ENCODE data around the gene SHOX. TPM values are rescaled to one million over a fixed set of nuclear protein-coding genes. Genes with fewer than 3 reads are reported as not detected.

SHOX gene
- polyA plus RNA-seq, 1 of the 3 experiments (the other 2 are of a cell fraction) = not detected

DNA sequence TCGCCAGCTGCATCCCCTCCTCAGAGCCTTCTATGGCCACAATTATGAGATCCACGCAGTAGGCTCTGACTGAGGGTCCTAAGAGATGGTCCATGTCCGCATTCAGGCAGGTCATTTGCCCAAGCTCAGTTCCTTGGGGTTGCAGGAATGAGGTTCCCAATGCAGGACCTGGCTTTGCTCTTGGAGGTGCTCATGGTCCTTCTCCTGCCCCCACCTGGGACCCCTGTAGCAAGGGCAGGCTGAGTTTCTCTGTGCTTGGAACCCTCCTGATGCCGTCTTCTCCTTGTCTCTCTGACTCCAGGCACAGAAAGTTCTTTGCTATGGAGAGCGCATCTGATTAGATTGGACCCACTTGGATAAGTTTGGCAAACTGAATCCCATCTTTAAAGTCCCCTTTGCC lies 16.5 kb upstream of the SHOX start:
- Histone ChIP-seq H3K4me2 (no peak overlapping the region), H3F3A (replicated peaks; ENCODE audit: insufficient read depth) (no peaks in the 10 kb centered on the region), H3K79me2 (ENCODE audit: insufficient read depth) (no peaks in the 10 kb centered on the region), H4K20me1 (ENCODE audit: insufficient read depth) (no peaks in the 10 kb centered on the region), H2AFZ (ENCODE audit: low read depth) (no peak overlapping the region), H3K27ac (ENCODE audit: low read depth in 2 of 2, low read length in 1 of 2) (no peak overlapping the region), H3K4me3 (ENCODE audit: low read depth in 2 of 2, low read length in 1 of 2) (no peak overlapping the region), H3K9me3 (no peaks in the 10 kb centered on the region), H3K27me3 (ENCODE audit: insufficient read depth) (no peaks in the 10 kb centered on the region), H3K9ac (no peak overlapping the region), H3K36me3 (replicated peaks in 1 of 2; ENCODE audit: control insufficient read depth in 1 of 2, insufficient read depth in 2 of 2, low read length in 1 of 2) (no peaks in the 10 kb centered on the region), H3K4me1 (ENCODE audit: control insufficient read depth in 1 of 2, insufficient read depth in 2 of 2, low read depth in 1 of 2, low read length in 1 of 2) (no peaks in the 10 kb centered on the region), H3K9me2 (no peaks in the 10 kb centered on the region)
- WGBS (ENCODE audit: low lambda C conversion rate) = 10% methylated on average over 5 of the region's 5 CpGs
- ChIA-PET POLR2A (no interaction called here), CTCF (no interaction called here)
- TF ChIP-seq EP300 (IDR thresholded peaks at IDR 0.05; ENCODE audit: borderline replicate concordance in 1 of 2, low read depth in 1 of 2, low read length in 1 of 2) = no peak
- no peak for TF ChIP-seq JUND (IDR thresholded peaks at IDR 0.05)
- no peak for TF ChIP-seq SIN3A (IDR thresholded peaks at IDR 0.05; ENCODE audit: borderline replicate concordance, low read depth, low read length)
- no peak for TF ChIP-seq FOXM1 (IDR thresholded peaks at IDR 0.05; ENCODE audit: low read depth)
- no peak for TF ChIP-seq GABPA (IDR thresholded peaks at IDR 0.05; ENCODE audit: low read depth)
- TF ChIP-seq, protein P1, sequence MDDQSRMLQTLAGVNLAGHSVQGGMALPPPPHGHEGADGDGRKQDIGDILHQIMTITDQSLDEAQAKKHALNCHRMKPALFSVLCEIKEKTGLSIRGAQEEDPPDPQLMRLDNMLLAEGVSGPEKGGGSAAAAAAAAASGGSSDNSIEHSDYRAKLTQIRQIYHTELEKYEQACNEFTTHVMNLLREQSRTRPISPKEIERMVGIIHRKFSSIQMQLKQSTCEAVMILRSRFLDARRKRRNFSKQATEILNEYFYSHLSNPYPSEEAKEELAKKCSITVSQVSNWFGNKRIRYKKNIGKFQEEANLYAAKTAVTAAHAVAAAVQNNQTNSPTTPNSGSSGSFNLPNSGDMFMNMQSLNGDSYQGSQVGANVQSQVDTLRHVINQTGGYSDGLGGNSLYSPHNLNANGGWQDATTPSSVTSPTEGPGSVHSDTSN (IDR thresholded peaks at IDR 0.05) = no peak
- no peak for TF ChIP-seq FOSL2 (IDR thresholded peaks at IDR 0.05; ENCODE audit: borderline replicate concordance, low read depth)
- TF ChIP-seq YY1 (IDR thresholded peaks at IDR 0.05; ENCODE audit: low read depth) = no peak
- TF ChIP-seq, protein P2, sequence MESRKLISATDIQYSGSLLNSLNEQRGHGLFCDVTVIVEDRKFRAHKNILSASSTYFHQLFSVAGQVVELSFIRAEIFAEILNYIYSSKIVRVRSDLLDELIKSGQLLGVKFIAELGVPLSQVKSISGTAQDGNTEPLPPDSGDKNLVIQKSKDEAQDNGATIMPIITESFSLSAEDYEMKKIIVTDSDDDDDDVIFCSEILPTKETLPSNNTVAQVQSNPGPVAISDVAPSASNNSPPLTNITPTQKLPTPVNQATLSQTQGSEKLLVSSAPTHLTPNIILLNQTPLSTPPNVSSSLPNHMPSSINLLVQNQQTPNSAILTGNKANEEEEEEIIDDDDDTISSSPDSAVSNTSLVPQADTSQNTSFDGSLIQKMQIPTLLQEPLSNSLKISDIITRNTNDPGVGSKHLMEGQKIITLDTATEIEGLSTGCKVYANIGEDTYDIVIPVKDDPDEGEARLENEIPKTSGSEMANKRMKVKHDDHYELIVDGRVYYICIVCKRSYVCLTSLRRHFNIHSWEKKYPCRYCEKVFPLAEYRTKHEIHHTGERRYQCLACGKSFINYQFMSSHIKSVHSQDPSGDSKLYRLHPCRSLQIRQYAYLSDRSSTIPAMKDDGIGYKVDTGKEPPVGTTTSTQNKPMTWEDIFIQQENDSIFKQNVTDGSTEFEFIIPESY (IDR thresholded peaks at IDR 0.05; ENCODE audit: borderline replicate concordance, low read depth) = no peak
- TF ChIP-seq RCOR1 (IDR thresholded peaks at IDR 0.05; ENCODE audit: low read length) = no peak
- TF ChIP-seq RXRA (IDR thresholded peaks at IDR 0.05; ENCODE audit: borderline replicate concordance, low read depth) = no peak
- TF ChIP-seq MEF2A (IDR thresholded peaks at IDR 0.05; ENCODE audit: borderline replicate concordance, low read depth) = no peak
- no peak for TF ChIP-seq ELF1 (IDR thresholded peaks at IDR 0.05)
- no peak for TF ChIP-seq GATA2 (CRISPR knock-in tag; IDR thresholded peaks at IDR 0.05)
- TF ChIP-seq FOXJ3 (CRISPR knock-in tag; IDR thresholded peaks at IDR 0.05) = no peak
- no peak for DNase-seq

DNA sequence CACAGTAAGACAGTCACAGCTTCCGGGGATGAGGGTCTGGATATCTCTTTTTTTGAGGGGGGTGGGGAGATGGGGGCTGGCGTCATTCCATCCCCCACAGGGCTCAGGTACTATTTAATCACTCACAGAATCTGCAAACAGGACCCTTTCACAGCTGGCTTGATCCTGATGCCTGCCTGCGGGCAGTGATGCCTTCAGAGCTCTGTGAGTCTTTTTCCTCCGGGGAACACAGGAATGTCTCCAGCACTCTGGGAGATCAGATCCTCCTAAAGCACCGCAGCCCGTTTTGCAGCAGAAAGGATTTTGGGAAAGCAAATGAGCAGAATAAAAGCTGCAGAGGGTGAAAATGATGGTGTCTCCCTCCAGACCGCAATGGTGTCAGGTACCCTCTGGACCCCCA lies 13.2 kb upstream of the SHOX start:
- Histone ChIP-seq H3K27me3 (ENCODE audit: insufficient read depth) (no peaks in the 10 kb centered on the region; the same call in 1 of the 2 replicates), H3K36me3 (replicated peaks in 1 of 2; ENCODE audit: control insufficient read depth in 1 of 2, insufficient read depth in 2 of 2, low read length in 1 of 2) (no peaks in the 10 kb centered on the region), H3K9me3 (no peaks in the 10 kb centered on the region), H4K20me1 (ENCODE audit: insufficient read depth) (no peaks in the 10 kb centered on the region), H2AFZ (ENCODE audit: low read depth) (no peak overlapping the region), H3K79me2 (ENCODE audit: insufficient read depth) (no peaks in the 10 kb centered on the region), H3K4me2 (no peak overlapping the region), H3K4me3 (ENCODE audit: low read depth in 2 of 2, low read length in 1 of 2) (no peak overlapping the region), H3K9me2 (no peaks in the 10 kb centered on the region), H3K27ac (ENCODE audit: low read depth in 2 of 2, low read length in 1 of 2) (no peak overlapping the region), H3K4me1 (ENCODE audit: control insufficient read depth in 1 of 2, insufficient read depth in 2 of 2, low read depth in 1 of 2, low read length in 1 of 2) (no peaks in the 10 kb centered on the region), H3F3A (replicated peaks; ENCODE audit: insufficient read depth) (no peaks in the 10 kb centered on the region), H3K9ac (no peak overlapping the region)
- CTCF ChIA-PET = no interaction called here
- 5% methylated on average over 6 of the region's 7 CpGs for WGBS (ENCODE audit: low lambda C conversion rate)
- DNase-seq = no peak
- POLR2A ChIA-PET = no interaction called here
- TF ChIP-seq, protein P3, sequence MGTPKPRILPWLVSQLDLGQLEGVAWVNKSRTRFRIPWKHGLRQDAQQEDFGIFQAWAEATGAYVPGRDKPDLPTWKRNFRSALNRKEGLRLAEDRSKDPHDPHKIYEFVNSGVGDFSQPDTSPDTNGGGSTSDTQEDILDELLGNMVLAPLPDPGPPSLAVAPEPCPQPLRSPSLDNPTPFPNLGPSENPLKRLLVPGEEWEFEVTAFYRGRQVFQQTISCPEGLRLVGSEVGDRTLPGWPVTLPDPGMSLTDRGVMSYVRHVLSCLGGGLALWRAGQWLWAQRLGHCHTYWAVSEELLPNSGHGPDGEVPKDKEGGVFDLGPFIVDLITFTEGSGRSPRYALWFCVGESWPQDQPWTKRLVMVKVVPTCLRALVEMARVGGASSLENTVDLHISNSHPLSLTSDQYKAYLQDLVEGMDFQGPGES (IDR thresholded peaks at IDR 0.05; ENCODE audit: low read depth, low read length) = no peak
- no peak for TF ChIP-seq JUND (IDR thresholded peaks at IDR 0.05)
- TF ChIP-seq, protein P4, sequence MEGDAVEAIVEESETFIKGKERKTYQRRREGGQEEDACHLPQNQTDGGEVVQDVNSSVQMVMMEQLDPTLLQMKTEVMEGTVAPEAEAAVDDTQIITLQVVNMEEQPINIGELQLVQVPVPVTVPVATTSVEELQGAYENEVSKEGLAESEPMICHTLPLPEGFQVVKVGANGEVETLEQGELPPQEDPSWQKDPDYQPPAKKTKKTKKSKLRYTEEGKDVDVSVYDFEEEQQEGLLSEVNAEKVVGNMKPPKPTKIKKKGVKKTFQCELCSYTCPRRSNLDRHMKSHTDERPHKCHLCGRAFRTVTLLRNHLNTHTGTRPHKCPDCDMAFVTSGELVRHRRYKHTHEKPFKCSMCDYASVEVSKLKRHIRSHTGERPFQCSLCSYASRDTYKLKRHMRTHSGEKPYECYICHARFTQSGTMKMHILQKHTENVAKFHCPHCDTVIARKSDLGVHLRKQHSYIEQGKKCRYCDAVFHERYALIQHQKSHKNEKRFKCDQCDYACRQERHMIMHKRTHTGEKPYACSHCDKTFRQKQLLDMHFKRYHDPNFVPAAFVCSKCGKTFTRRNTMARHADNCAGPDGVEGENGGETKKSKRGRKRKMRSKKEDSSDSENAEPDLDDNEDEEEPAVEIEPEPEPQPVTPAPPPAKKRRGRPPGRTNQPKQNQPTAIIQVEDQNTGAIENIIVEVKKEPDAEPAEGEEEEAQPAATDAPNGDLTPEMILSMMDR (IDR thresholded peaks at IDR 0.05) = no peak
- TF ChIP-seq NFIC (IDR thresholded peaks at IDR 0.05; ENCODE audit: borderline replicate concordance) = no peak
- no peak for TF ChIP-seq POLR2AphosphoS5 (IDR thresholded peaks at IDR 0.05; ENCODE audit: low read depth, low read length)

Measured in SK-N-SH (cell line).